Stomach smooth muscle (tissue), 2 donors: ENCODE data around the gene P3H3.

ENCODE experiments used
- H3K27ac ChIP-seq: one replicate; pipeline ENCODE4 v1.7.0; 2013; ENCODE audit warnings: mild to moderate bottlenecking, low read length, inconsistent platforms
- H3K27me3 ChIP-seq, 2 donors: one replicate each; pipeline ENCODE4 v1.7.0; 2013; ENCODE audit warnings: low read length in 2 of 2; ENCODE audit not compliant: insufficient read depth in 2 of 2, control insufficient read depth in 1 of 2
- H3K36me3 ChIP-seq, 2 donors: one replicate each; pipeline ENCODE4 v1.7.0; 2013; ENCODE audit warnings: low read length in 2 of 2; ENCODE audit not compliant: control insufficient read depth in 2 of 2, insufficient read depth in 2 of 2
- H3K4me1 ChIP-seq: one replicate; pipeline ENCODE4 v1.7.0; 2013; ENCODE audit warnings: low read length; ENCODE audit not compliant: control insufficient read depth, insufficient read depth
- H3K4me3 ChIP-seq, 2 donors: one replicate each; pipeline ENCODE4 v1.7.0; 2013; ENCODE audit warnings: low read length in 2 of 2
- H3K9ac ChIP-seq, 2 donors: one replicate each; pipeline ENCODE4 v1.7.0; 2013; ENCODE audit warnings: low read length in 2 of 2, mild to moderate bottlenecking in 1 of 2
- H3K9me3 ChIP-seq, 2 donors: one replicate each; pipeline ENCODE4 v1.7.0; 2013; ENCODE audit warnings: low read length in 2 of 2; ENCODE audit not compliant: control insufficient read depth in 2 of 2
- donor health status: healthy.
- donor health status: Pancreatic carcinoma.

Gene P3H3

GRCh38 chr12:6786416-6787094 is 41.7 kb upstream of the P3H3 start:
- Histone ChIP-seq H3K27ac (no peak overlapping the region), H3K36me3 (no peaks in the 10 kb centered on the region), H3K9me3 (no peaks in the 10 kb centered on the region), H3K27me3 (no peaks in the 10 kb centered on the region), H3K4me1 (no peaks in the 10 kb centered on the region), H3K9ac (no peak overlapping the region), H3K4me3 (no peak overlapping the region)

GRCh38 chr12:6787309-6787708 is 40.9 kb upstream of the P3H3 start:
- Histone ChIP-seq H3K4me1 (no peaks in the 10 kb centered on the region), H3K9ac (no peak overlapping the region), H3K27me3 (no peaks in the 10 kb centered on the region), H3K27ac (no peak overlapping the region), H3K36me3 (no peaks in the 10 kb centered on the region), H3K9me3 (no peaks in the 10 kb centered on the region), H3K4me3 (no peak overlapping the region)

- Histone ChIP-seq H3K27ac (no peak within 1 kb of the TSS), H3K4me1 (peaks cover 4% of the 10 kb centered on the region), H3K36me3 (no peaks in the 10 kb centered on the region), H3K27me3 (no peaks in the 10 kb centered on the region), H3K9ac (no peak within 1 kb of the TSS), H3K4me3 (no peak within 1 kb of the TSS), H3K9me3 (no peaks in the 10 kb centered on the region)
These were observed 39.0 kb upstream of the P3H3 start, which contains the start of gene CD4 for GRCh38 chr12:6788972-6789924. TSS of gene CD4 (plus strand) at chr12:6789528. CDS start at chr12:6800139, 10,611 bp downstream.

GRCh38 chr12:6790496-6791150 is 37.6 kb upstream of the P3H3 start:
- Histone ChIP-seq H3K36me3 (no peaks in the 10 kb centered on the region), H3K9me3 (no peaks in the 10 kb centered on the region), H3K27ac (no peak overlapping the region), H3K4me3 (no peak overlapping the region), H3K9ac (no peak overlapping the region), H3K27me3 (no peaks in the 10 kb centered on the region), H3K4me1 (peaks cover 4% of the 10 kb centered on the region)

- H3K4me3 ChIP-seq = no peak overlapping the region
These were observed 36.2 kb upstream of the P3H3 start for GRCh38 chr12:6791931-6792520.

GRCh38 chr12:6792522-6793201 is 35.5 kb upstream of the P3H3 start:
- peak overlapping the region in 1 of 2 donors; percentile 32 for H3K9ac ChIP-seq
- peak overlapping the region in 1 of 2 donors; percentile 8 for H3K4me3 ChIP-seq
- H3K9me3 ChIP-seq = no peaks in the 10 kb centered on the region
- H3K4me1 ChIP-seq = peaks cover 4% of the 10 kb centered on the region
- H3K27me3 ChIP-seq = no peaks in the 10 kb centered on the region
- no peak overlapping the region for H3K27ac ChIP-seq
- H3K36me3 ChIP-seq = no peaks in the 10 kb centered on the region

More at GRCh38 chr12:6791931-6792520, 36.2 kb upstream of the P3H3 start:
- H3K4me1 ChIP-seq = peaks cover 4% of the 10 kb centered on the region
- no peak overlapping the region for H3K27ac ChIP-seq
- no peaks in the 10 kb centered on the region for H3K27me3 ChIP-seq
- no peaks in the 10 kb centered on the region for H3K36me3 ChIP-seq
- peak overlapping the region in 1 of 2 donors; percentile 32 for H3K9ac ChIP-seq
- H3K9me3 ChIP-seq = no peaks in the 10 kb centered on the region

- no peaks in the 10 kb centered on the region for H3K36me3 ChIP-seq
- H3K27me3 ChIP-seq = no peaks in the 10 kb centered on the region
- peaks cover 4% of the 10 kb centered on the region for H3K4me1 ChIP-seq
These were observed 33.1 kb upstream of the P3H3 start for GRCh38 chr12:6795088-6795487.

GRCh38 chr12:6796576-6796975 is 31.6 kb upstream of the P3H3 start:
- Histone ChIP-seq H3K27ac (no peak overlapping the region), H3K9ac (no peak overlapping the region), H3K4me3 (no peak overlapping the region), H3K4me1 (peaks cover 4% of the 10 kb centered on the region), H3K36me3 (no peaks in the 10 kb centered on the region), H3K9me3 (no peaks in the 10 kb centered on the region), H3K27me3 (no peaks in the 10 kb centered on the region)

More at GRCh38 chr12:6795088-6795487, 33.1 kb upstream of the P3H3 start:
- H3K27ac ChIP-seq = no peak overlapping the region
- no peaks in the 10 kb centered on the region for H3K9me3 ChIP-seq
- H3K4me3 ChIP-seq = no peak overlapping the region
- no peak overlapping the region for H3K9ac ChIP-seq

GRCh38 chr12:6799147-6799546 is 29.1 kb upstream of the P3H3 start:
- H3K27ac ChIP-seq = no peak overlapping the region
- no peaks in the 10 kb centered on the region for H3K27me3 ChIP-seq
- H3K9me3 ChIP-seq = no peaks in the 10 kb centered on the region
- no peak overlapping the region for H3K4me3 ChIP-seq
- no peak overlapping the region for H3K9ac ChIP-seq
- no peaks in the 10 kb centered on the region for H3K36me3 ChIP-seq
- no peaks in the 10 kb centered on the region for H3K4me1 ChIP-seq

- H3K27me3 ChIP-seq = no peaks in the 10 kb centered on the region
- H3K27ac ChIP-seq = no peak overlapping the region
- no peak overlapping the region for H3K9ac ChIP-seq
- no peaks in the 10 kb centered on the region for H3K36me3 ChIP-seq
- H3K9me3 ChIP-seq = no peaks in the 10 kb centered on the region
- no peak overlapping the region for H3K4me3 ChIP-seq
- H3K4me1 ChIP-seq = no peaks in the 10 kb centered on the region
These were observed 21.0 kb upstream of the P3H3 start for GRCh38 chr12:6807170-6807569.
